IPS DF 4.7 (cell line): Measurements from ENCODE around the gene PKLR.

ENCODE experiments used
- DNase-seq: peaks from one replicate; pipeline ENCODE4 v3.0.0-alpha.2; 2013; ENCODE audit warnings: low spot score; ENCODE audit errors: extremely low read depth

PKLR gene

GRCh38 chr1:155285063-155285462 lies 16.2 kb downstream of the PKLR start:
- no peak for DNase-seq

GRCh38 chr1:155284476-155284875 lies 16.8 kb downstream of the PKLR start:
- no peak for DNase-seq

GRCh38 chr1:155282488-155283091 lies 18.6 kb downstream of the PKLR start:
- no peak for DNase-seq

GRCh38 chr1:155279268-155279667 lies 22.0 kb downstream of the PKLR start:
- DNase-seq, result no peak

- no peak for DNase-seq
These were observed 22.5 kb downstream of the PKLR start for GRCh38 chr1:155278689-155279160.

- DNase-seq, result no peak
These were observed 23.1 kb downstream of the PKLR start for GRCh38 chr1:155277902-155278688.

- peak; percentile 97 for DNase-seq
These were observed 24.0 kb downstream of the PKLR start, which contains the start of gene HCN3 for GRCh38 chr1:155277070-155277901. TSS of gene HCN3 (plus strand) at chr1:155277463. CDS start at chr1:155277591, 128 bp downstream.

GRCh38 chr1:155273343-155274245 lies 27.6 kb downstream of the PKLR start, which contains the start of gene CLK2:
TSS of gene CLK2 (minus strand) at chr1:155273504. CDS start at chr1:155270977, 2,527 bp downstream.
- no peak for DNase-seq

GRCh38 chr1:155272466-155273342 lies 28.5 kb downstream of the PKLR start:
- no peak for DNase-seq

- no peak for DNase-seq
These were observed 31.9 kb downstream of the PKLR start for GRCh38 chr1:155269381-155269780.

- no peak for DNase-seq
These were observed 32.6 kb downstream of the PKLR start for GRCh38 chr1:155268630-155269029.

- DNase-seq, result no peak
These were observed 33.9 kb downstream of the PKLR start for GRCh38 chr1:155267373-155267772.

- DNase-seq, result no peak
These were observed 34.7 kb downstream of the PKLR start for GRCh38 chr1:155266553-155266952.

- no peak for DNase-seq
These were observed 38.2 kb downstream of the PKLR start for GRCh38 chr1:155263067-155263466.

GRCh38 chr1:155261852-155262673 lies 39.2 kb downstream of the PKLR start, which contains the start of gene SCAMP3:
TSS of gene SCAMP3 (minus strand) at chr1:155262360. CDS start at chr1:155262151, 209 bp downstream.
- DNase-seq, result no peak

- DNase-seq, result no peak
These were observed 39.8 kb downstream of the PKLR start for GRCh38 chr1:155261493-155261851.

GRCh38 chr1:155260276-155260675 lies 41.0 kb downstream of the PKLR start:
- DNase-seq, result no peak

- DNase-seq, result no peak
These were observed 45.0 kb downstream of the PKLR start for GRCh38 chr1:155256058-155256852.
